HL-60/S4 treated with retinoic acid at 250 ng/mL for 4 days and 3 days (cell line): ENCODE measurements around the gene MPZL1.

ENCODE experiments used
- in situ Hi-C: fragments of 300-500 bp; cut with MboI; formaldehyde crosslinking; loops from 2 replicates; pipeline ENCODE4 v1.7.0; 2022; ENCODE audit warnings: low sequenced_read_pairs

The MPZL1 gene

GRCh38 chr1:167748906-167749305, 27.1 kb downstream of the MPZL1 start:
- in situ Hi-C loops = no loop called here

GRCh38 chr1:167749741-167750140, 28.0 kb downstream of the MPZL1 start:
- in situ Hi-C loops = no loop called here

GRCh38 chr1:167750641-167751040, 28.9 kb downstream of the MPZL1 start:
- in situ Hi-C loops = no loop called here

- in situ Hi-C loops = no loop called here
Measured at GRCh38 chr1:167751676-167752075, 29.9 kb downstream of the MPZL1 start.

- in situ Hi-C loops = no loop called here
Measured at GRCh38 chr1:167752219-167752985, 30.6 kb downstream of the MPZL1 start.

- in situ Hi-C loops = no loop called here
Measured at GRCh38 chr1:167755654-167756053, 33.9 kb downstream of the MPZL1 start.

- in situ Hi-C loops = no loop called here
Measured at GRCh38 chr1:167756730-167757405, 35.1 kb downstream of the MPZL1 start.

- in situ Hi-C loops = no loop called here
Measured at GRCh38 chr1:167757433-167758309, 35.9 kb downstream of the MPZL1 start.

- in situ Hi-C loops = no loop called here
Measured at GRCh38 chr1:167761400-167761799, 39.6 kb downstream of the MPZL1 start.

- in situ Hi-C loops = no loop called here
Measured at GRCh38 chr1:167762061-167762746, 40.4 kb downstream of the MPZL1 start.

GRCh38 chr1:167763525-167764220, 41.9 kb downstream of the MPZL1 start:
- in situ Hi-C loops = no loop called here

- in situ Hi-C loops = no loop called here
Measured at GRCh38 chr1:167764458-167765330, 42.9 kb downstream of the MPZL1 start.

GRCh38 chr1:167765496-167765895, 43.7 kb downstream of the MPZL1 start:
- in situ Hi-C loops = no loop called here

GRCh38 chr1:167766538-167766937, 44.8 kb downstream of the MPZL1 start:
- in situ Hi-C loops = no loop called here

GRCh38 chr1:167767761-167768160, 46.0 kb downstream of the MPZL1 start:
- in situ Hi-C loops = no loop called here

GRCh38 chr1:167770127-167770526, 48.3 kb downstream of the MPZL1 start:
- in situ Hi-C loops = no loop called here

GRCh38 chr1:167772436-167772835, 50.7 kb downstream of the MPZL1 start:
- in situ Hi-C loops = no loop called here

GRCh38 chr1:167773516-167773915, 51.7 kb downstream of the MPZL1 start:
- in situ Hi-C loops = no loop called here

GRCh38 chr1:167774710-167775109, 52.9 kb downstream of the MPZL1 start:
- in situ Hi-C loops = no loop called here
